ENCODE measurements around the gene HCK. TPM values are rescaled to one million over a fixed set of nuclear protein-coding genes. Genes with fewer than 3 reads are reported as not detected.

Gene HCK
- total RNA-seq, 2 donors from 2014 or later, result 29.0 to 38.1 TPM

DNA sequence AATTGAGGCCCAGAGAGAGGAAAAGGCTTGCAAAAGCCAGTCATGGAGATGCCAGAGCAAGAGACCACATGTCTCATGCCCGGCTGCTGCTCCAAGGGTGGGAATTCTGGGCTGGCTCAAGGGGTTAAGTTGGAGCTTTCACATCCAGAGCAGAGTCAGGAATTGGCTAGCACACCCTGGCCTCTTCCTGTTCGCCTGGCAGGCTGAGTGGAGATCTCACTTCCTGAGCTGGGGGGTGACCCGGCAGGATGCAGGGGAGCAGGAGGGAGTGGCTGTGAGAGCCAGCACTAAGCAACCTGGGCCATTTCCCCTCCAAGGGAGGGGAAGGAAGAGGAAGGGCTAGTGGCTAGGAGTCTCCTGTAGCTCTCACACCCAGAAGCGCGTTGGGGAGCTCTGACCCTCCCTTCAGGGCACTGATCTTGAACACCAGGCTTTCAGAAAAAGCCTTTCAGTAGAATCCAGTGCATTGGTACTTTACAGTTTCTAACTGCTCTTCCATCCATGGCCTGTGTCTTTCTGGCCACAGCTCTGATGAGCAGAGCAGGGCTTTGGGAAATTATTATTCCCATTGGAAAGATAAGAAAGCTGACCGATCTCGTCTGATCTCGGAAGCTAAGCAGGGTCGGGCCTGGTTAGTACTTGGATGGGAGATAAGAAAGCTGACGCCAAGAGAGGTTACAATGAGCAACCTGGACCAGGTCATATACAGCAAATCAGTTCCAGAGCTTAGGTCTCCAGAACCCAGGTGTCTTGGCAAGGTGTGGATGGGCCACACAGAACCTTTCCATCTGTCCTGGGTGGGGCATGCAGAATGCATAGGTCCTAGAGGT is 44.0 kb upstream of the HCK start:
- no peaks in the 10 kb centered on the region for H3K9me3 ChIP-seq
- DNase-seq (ENCODE audit: low spot score) (no peak), ATAC-seq (ENCODE audit: insufficient number of reproducible peaks, low FRiP score, low read depth) (no peak)
- H3K4me1 ChIP-seq (ENCODE audit: control insufficient read depth in 1 of 2, low read depth in 2 of 2), result no peaks in the 10 kb centered on the region
- H3K27ac ChIP-seq, result no peak overlapping the region
- H3K36me3 ChIP-seq, result no peaks in the 10 kb centered on the region
- no peak overlapping the region for H3K4me3 ChIP-seq
- no peaks in the 10 kb centered on the region for H3K27me3 ChIP-seq (replicated peaks; ENCODE audit: insufficient read depth)
- TF ChIP-seq, protein P1, sequence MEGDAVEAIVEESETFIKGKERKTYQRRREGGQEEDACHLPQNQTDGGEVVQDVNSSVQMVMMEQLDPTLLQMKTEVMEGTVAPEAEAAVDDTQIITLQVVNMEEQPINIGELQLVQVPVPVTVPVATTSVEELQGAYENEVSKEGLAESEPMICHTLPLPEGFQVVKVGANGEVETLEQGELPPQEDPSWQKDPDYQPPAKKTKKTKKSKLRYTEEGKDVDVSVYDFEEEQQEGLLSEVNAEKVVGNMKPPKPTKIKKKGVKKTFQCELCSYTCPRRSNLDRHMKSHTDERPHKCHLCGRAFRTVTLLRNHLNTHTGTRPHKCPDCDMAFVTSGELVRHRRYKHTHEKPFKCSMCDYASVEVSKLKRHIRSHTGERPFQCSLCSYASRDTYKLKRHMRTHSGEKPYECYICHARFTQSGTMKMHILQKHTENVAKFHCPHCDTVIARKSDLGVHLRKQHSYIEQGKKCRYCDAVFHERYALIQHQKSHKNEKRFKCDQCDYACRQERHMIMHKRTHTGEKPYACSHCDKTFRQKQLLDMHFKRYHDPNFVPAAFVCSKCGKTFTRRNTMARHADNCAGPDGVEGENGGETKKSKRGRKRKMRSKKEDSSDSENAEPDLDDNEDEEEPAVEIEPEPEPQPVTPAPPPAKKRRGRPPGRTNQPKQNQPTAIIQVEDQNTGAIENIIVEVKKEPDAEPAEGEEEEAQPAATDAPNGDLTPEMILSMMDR (IDR thresholded peaks at IDR 0.05), result no peak

DNA sequence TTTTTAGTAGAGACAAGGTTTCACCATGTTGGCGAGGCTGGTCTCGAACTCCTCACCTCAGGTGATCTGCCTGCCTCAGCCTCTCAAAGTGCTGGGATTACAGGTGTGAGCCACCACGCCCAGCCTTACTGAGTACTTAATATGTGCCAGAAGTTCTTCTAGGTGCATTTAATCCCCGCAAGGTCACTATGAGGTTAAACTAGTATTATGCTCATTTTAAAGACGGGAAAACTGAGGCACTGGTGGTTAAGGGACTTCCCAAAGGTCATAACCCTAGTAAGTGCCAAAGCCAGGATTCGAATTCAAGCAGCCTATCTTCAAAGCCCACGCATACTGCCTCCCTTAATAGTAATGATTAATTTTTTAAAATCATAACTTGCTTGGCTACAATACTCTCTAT is 42.5 kb upstream of the HCK start:
- no peak for ATAC-seq (ENCODE audit: insufficient number of reproducible peaks, low FRiP score, low read depth)
- H3K27ac ChIP-seq, result no peak overlapping the region
- no peak overlapping the region for H3K4me3 ChIP-seq
- TF ChIP-seq, protein P1 (IDR thresholded peaks at IDR 0.05), result no peak
- no peaks in the 10 kb centered on the region for H3K27me3 ChIP-seq (replicated peaks; ENCODE audit: insufficient read depth)
- H3K9me3 ChIP-seq, result no peaks in the 10 kb centered on the region
- no peak for DNase-seq (ENCODE audit: low spot score)
- no peaks in the 10 kb centered on the region for H3K4me1 ChIP-seq (ENCODE audit: control insufficient read depth in 1 of 2, low read depth in 2 of 2)
- no peaks in the 10 kb centered on the region for H3K36me3 ChIP-seq

DNA sequence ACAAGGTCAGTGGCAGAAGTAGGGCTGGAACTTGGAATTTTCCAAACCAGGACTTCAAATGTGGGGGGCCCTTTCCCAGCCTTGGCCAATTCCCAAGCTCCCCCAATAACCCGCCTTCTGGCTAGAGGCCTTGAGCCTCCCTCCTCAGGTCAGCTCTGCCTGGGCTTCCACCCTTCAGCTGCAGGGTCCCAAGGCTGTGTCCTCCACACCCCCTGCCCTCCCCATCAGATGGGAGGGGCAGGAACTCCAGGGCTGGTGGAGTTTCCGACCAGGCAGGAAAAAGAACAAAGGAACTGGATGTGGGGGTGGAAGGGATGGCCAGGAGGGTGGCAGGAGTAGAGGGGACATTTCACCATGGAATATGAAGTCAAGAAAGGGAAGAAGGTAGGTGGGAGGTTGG is 41.9 kb upstream of the HCK start, which contains the start of gene CCM2L:
CCM2L (plus strand) TSS at position 338 of the 400 bp plus-strand sequence; CDS start at position 355, 17 bp downstream.
- DNase-seq (ENCODE audit: low spot score) (no peak), ATAC-seq (ENCODE audit: insufficient number of reproducible peaks, low FRiP score, low read depth) (no peak)
- Histone ChIP-seq H3K4me3 (no peak within 1 kb of the TSS), H3K9me3 (no peaks in the 10 kb centered on the region), H3K36me3 (no peaks in the 10 kb centered on the region), H3K27ac (no peak within 1 kb of the TSS), H3K4me1 (ENCODE audit: control insufficient read depth in 1 of 2, low read depth in 2 of 2) (no peaks in the 10 kb centered on the region), H3K27me3 (replicated peaks; ENCODE audit: insufficient read depth) (no peaks in the 10 kb centered on the region)
- TF ChIP-seq, protein P1 (IDR thresholded peaks at IDR 0.05), result no peak

DNA sequence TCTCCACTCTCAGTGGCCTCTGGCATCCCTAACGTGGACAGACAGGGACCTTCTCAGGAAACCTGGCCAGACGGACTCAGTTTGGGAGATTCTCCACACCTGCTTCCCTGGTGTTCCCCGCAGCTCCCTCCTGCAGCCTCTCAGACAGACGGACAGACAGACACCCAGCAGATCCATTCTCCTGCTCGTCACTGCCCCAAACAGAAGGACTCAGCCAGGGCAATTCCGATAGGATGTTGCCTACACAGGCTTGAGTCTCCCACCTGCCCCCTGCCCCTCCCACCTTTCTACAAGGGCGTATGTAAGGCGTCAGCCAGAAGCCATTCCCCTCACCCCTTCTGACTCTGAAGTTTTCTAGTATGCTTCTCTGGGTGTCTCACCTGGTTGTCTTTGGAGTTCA is 41.4 kb upstream of the HCK start:
- Histone ChIP-seq H3K4me1 (ENCODE audit: control insufficient read depth in 1 of 2, low read depth in 2 of 2) (no peaks in the 10 kb centered on the region), H3K9me3 (no peaks in the 10 kb centered on the region), H3K4me3 (no peak overlapping the region), H3K36me3 (no peaks in the 10 kb centered on the region), H3K27ac (no peak overlapping the region), H3K27me3 (replicated peaks; ENCODE audit: insufficient read depth) (no peaks in the 10 kb centered on the region)
- TF ChIP-seq, protein P1 (IDR thresholded peaks at IDR 0.05), result no peak
- DNase-seq (ENCODE audit: low spot score) (no peak), ATAC-seq (ENCODE audit: insufficient number of reproducible peaks, low FRiP score, low read depth) (no peak)

DNA sequence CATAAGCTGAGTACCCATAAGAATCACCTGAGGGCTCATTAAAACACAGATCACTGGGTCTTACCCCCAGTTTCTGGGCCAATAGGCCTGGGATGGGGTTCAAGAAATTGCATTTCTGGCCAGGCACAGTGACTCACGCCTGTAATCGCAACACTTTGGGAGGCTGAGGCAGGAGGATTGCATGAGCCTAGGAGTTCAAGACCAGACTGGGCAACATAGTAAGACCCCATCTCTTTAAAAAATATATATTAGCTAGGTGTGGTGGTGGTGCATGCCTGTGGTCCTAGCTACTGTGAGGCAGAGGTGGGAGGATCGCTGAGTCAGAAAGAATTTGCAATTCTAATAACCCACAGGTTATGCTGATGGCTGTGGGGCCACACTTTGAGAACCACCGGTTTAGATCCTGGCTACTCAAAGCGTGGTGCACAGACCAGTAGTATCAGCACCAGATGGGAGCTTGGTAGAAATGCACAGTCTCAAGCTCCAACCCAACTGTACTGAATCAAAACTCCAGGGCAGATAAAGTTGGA is 39.8 kb upstream of the HCK start:
- no peak for DNase-seq (ENCODE audit: low spot score)
- H3K27me3 ChIP-seq (replicated peaks; ENCODE audit: insufficient read depth), result no peaks in the 10 kb centered on the region
- no peak overlapping the region for H3K4me3 ChIP-seq
- no peak for ATAC-seq (ENCODE audit: insufficient number of reproducible peaks, low FRiP score, low read depth)
- no peak overlapping the region for H3K27ac ChIP-seq
- H3K4me1 ChIP-seq (ENCODE audit: control insufficient read depth in 1 of 2, low read depth in 2 of 2), result no peaks in the 10 kb centered on the region
- TF ChIP-seq, protein P1 (IDR thresholded peaks at IDR 0.05), result no peak
- H3K9me3 ChIP-seq, result no peaks in the 10 kb centered on the region
- H3K36me3 ChIP-seq, result no peaks in the 10 kb centered on the region
